Activated naive CD4-positive, alpha-beta T cell treated with anti-CD3 and anti-CD28 coated beads, Interleukin-2, amount 10 ng/mL, durations not matched to agents 7 days and 5 days (primary cell): Measurements from ENCODE around the gene C4BPA.

Source experiments
- CTCF ChIA-PET: fragments of 350-600 bp; sonication (Branson Sonifier 250); formaldehyde crosslinking; loops from one replicate; lab custom pipeline; 2021; ENCODE audit warnings: antibody characterized with exemption; lab: Charles Lee
- DNase-seq: peaks from one replicate; pipeline ENCODE4 v3.0.0-alpha.2; 2020
- H3K27ac Mint-ChIP-seq: one replicate; pipeline ENCODE4 v1.8.0; 2021; ENCODE audit warnings: mild to moderate bottlenecking, moderate library complexity, mixed read lengths
- H3K27me3 Mint-ChIP-seq: one replicate; pipeline ENCODE4 v1.8.0; 2021; ENCODE audit warnings: mild to moderate bottlenecking, mixed read lengths
- H3K36me3 Mint-ChIP-seq: one replicate; pipeline ENCODE4 v1.8.0; 2021; ENCODE audit warnings: mixed read lengths
- H3K4me1 Mint-ChIP-seq: one replicate; pipeline ENCODE4 v1.8.0; 2021; ENCODE audit warnings: mixed read lengths
- H3K4me3 Mint-ChIP-seq: one replicate; pipeline ENCODE4 v1.8.0; 2021; ENCODE audit warnings: mild to moderate bottlenecking, moderate library complexity, mixed read lengths
- H3K9me3 Mint-ChIP-seq: one replicate; pipeline ENCODE4 v1.8.0; 2021; ENCODE audit warnings: mixed read lengths

Gene C4BPA

GRCh38 chr1:207084232-207084631 is 19.8 kb upstream of the C4BPA start:
- Mint-ChIP-seq H3K4me3 (no peak overlapping the region), H3K36me3 (no peaks in the 10 kb centered on the region), H3K9me3 (no peaks in the 10 kb centered on the region), H3K4me1 (peaks cover 29% of the 10 kb centered on the region), H3K27me3 (peaks cover 17% of the 10 kb centered on the region), H3K27ac (no peak overlapping the region)
- no peak for DNase-seq
- CTCF ChIA-PET: interaction anchor here (0.6 to 5.4 kb wide), 15 partner anchors 9 to 417 kb away, joined by 3 to 84 read pairs (median 4); partner anchors contain the start of gene CD55

DNA sequence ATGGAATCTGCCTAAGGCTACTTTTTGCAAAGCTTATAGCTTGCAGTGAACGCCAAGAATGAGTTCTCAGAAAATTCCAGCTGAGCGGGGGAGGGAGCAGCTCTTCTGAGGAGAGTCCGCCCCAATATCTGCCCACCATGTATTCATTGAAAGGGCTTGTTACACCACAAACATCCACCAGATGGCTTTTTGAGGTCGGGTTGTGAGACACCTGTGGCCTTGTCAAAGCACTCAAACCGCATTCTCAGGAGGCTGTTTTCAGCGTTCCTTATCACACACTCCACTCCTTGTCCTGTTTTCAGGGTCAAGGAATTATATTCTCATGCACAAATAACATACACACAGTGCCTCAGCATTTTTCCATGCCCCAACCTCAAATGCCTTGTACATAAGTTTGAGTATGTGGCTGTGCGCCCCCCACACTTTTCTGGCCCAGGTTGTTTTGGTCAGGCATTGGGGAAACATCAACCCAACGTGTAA is 19.3 kb upstream of the C4BPA start:
- H3K9me3 Mint-ChIP-seq: no peaks in the 10 kb centered on the region
- H3K4me1 Mint-ChIP-seq: peaks cover 34% of the 10 kb centered on the region
- no peak overlapping the region for H3K27ac Mint-ChIP-seq
- DNase-seq: peak; percentile 68
- CTCF ChIA-PET: interaction anchor here (0.6 to 5.4 kb wide), 14 partner anchors 10 to 417 kb away, joined by 3 to 84 read pairs (median 5); partner anchors contain the start of gene CD55
- H3K36me3 Mint-ChIP-seq: no peaks in the 10 kb centered on the region
- H3K4me3 Mint-ChIP-seq: no peak overlapping the region
- peaks cover 13% of the 10 kb centered on the region for H3K27me3 Mint-ChIP-seq

- Mint-ChIP-seq H3K4me1 (peaks cover 41% of the 10 kb centered on the region), H3K4me3 (no peak overlapping the region), H3K9me3 (no peaks in the 10 kb centered on the region), H3K36me3 (no peaks in the 10 kb centered on the region), H3K27me3 (peaks cover 12% of the 10 kb centered on the region), H3K27ac (no peak overlapping the region)
- DNase-seq: no peak
- CTCF ChIA-PET: interaction anchor here (5.4 kb wide), 1 partner anchor 320 kb away, joined by 84 read pairs; no protein-coding TSS in a partner anchor
Measured at GRCh38 chr1:207085887-207086286, 18.1 kb upstream of the C4BPA start.

DNA sequence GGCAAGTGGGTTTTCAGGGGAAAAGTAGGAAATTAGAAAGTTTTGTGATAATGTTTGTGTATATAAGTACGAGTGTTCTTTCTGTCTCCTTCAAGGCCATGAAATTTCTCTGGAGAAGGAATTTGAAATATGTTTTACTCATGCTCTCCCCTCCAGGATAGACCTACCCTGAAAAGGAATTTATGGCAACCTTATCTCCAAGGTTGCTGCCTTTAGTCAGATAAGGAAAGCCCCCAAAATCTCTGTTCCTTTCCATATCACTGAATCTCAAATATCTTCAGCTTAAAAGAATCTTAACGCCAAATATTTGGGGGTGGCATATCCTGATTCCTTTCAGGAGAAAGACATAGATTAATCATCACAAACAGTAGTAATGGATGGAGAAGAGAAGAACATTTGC is 15.9 kb upstream of the C4BPA start:
- Mint-ChIP-seq H3K36me3 (no peaks in the 10 kb centered on the region), H3K4me1 (peaks cover 48% of the 10 kb centered on the region), H3K9me3 (no peaks in the 10 kb centered on the region), H3K4me3 (no peak overlapping the region), H3K27ac (peak overlapping the region; percentile 90), H3K27me3 (peaks cover 11% of the 10 kb centered on the region)
- CTCF ChIA-PET: interaction anchor here (1.7 kb wide), 1 partner anchor 317 kb away, joined by 13 read pairs; no protein-coding TSS in a partner anchor
- no peak for DNase-seq

- peak; percentile 58 for DNase-seq
- Mint-ChIP-seq H3K27me3 (peaks cover 7% of the 10 kb centered on the region), H3K9me3 (no peaks in the 10 kb centered on the region), H3K4me3 (peak within 1 kb of the TSS; percentile 67), H3K36me3 (no peaks in the 10 kb centered on the region), H3K4me1 (peaks cover 48% of the 10 kb centered on the region), H3K27ac (peak within 1 kb of the TSS; percentile 90)
- CTCF ChIA-PET: interaction anchor here (0.9 to 1.7 kb wide), 5 partner anchors 11 to 492 kb away, joined by 3 to 13 read pairs (median 4); partner anchors contain the start of gene PFKFB2
Measured at GRCh38 chr1:207088701-207089626, 15.1 kb upstream of the C4BPA start, which contains the start of gene C4BPB. C4BPB (plus strand) TSS chr1:207088860; CDS start chr1:207089532, 672 bp downstream.

GRCh38 chr1:207089627-207090355 is 14.2 kb upstream of the C4BPA start:
- peaks cover 42% of the 10 kb centered on the region for H3K4me1 Mint-ChIP-seq
- H3K9me3 Mint-ChIP-seq: no peaks in the 10 kb centered on the region
- H3K4me3 Mint-ChIP-seq: peak overlapping the region; percentile 67
- peaks cover 3% of the 10 kb centered on the region for H3K27me3 Mint-ChIP-seq
- H3K36me3 Mint-ChIP-seq: no peaks in the 10 kb centered on the region
- CTCF ChIA-PET: interaction anchor here (0.9 to 1.7 kb wide), 5 partner anchors 11 to 491 kb away, joined by 3 to 13 read pairs (median 4); partner anchors contain the start of gene PFKFB2
- DNase-seq: no peak
- peak overlapping the region; percentile 90 for H3K27ac Mint-ChIP-seq

DNA sequence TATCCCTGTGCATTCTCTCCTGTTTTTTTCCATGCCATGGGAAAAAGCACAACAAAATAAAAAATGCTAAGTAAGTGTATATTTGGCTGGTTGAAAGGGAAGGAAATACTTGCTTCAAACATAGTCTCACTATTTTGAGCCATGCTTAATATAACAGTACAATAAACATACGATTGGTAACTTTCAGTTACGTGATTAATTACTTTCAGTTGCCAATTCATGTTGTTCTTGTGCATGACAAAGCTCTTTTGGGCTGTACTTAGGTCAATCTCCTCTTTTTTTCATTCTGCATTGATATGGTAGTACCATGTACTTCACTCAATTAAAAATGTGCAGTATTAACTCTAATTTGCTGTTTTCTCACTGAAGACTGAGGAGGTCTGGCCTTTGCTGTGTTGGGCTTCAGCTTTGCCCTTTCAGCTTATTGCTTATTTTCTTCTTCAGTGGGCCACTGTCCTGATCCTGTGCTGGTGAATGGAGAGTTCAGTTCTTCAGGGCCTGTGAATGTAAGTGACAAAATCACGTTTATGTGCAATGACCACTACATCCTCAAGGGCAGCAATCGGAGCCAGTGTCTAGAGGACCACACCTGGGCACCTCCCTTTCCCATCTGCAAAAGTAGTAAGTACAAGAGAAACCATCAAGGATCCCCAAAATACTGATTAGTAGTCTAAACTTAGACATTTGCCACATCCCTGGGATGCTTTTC is 12.7 kb upstream of the C4BPA start:
- Mint-ChIP-seq H3K36me3 (peaks cover 1% of the 10 kb centered on the region), H3K9me3 (no peaks in the 10 kb centered on the region), H3K27ac (no peak overlapping the region), H3K4me3 (no peak overlapping the region), H3K4me1 (peaks cover 33% of the 10 kb centered on the region), H3K27me3 (no peaks in the 10 kb centered on the region)
- CTCF ChIA-PET: no interaction called here
- no peak for DNase-seq

DNA sequence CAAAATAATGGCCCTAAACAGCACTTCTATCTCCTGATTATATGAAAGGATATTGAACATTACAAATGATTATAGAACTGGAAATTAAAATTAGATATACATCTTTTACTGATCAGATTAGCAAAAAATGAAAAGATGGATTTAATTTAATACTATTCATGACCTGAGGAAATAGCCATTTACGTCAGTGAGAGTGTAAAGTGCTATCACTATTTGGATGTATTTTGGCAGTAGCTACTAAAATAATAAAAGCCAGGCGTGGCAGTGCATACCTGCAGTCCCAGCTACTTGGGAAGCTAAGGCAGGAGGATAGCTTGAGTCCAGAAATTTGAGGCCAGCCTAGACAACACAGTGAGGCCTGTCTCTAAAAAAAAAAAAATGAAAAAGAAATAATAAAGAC is 10.1 kb upstream of the C4BPA start:
- Mint-ChIP-seq H3K36me3 (peaks cover 6% of the 10 kb centered on the region), H3K4me1 (peaks cover 34% of the 10 kb centered on the region), H3K9me3 (peaks cover 3% of the 10 kb centered on the region), H3K27ac (no peak overlapping the region), H3K4me3 (no peak overlapping the region), H3K27me3 (no peaks in the 10 kb centered on the region)
- DNase-seq: no peak
- CTCF ChIA-PET: no interaction called here

- CTCF ChIA-PET: interaction anchor here (1.0 kb wide), 1 partner anchor 224 kb away, joined by 6 read pairs; the partner anchor contains the start of gene CD55
- peaks cover 3% of the 10 kb centered on the region for H3K9me3 Mint-ChIP-seq
- peak overlapping the region; percentile 64 for H3K27ac Mint-ChIP-seq
- no peak overlapping the region for H3K4me3 Mint-ChIP-seq
- peaks cover 8% of the 10 kb centered on the region for H3K36me3 Mint-ChIP-seq
- H3K4me1 Mint-ChIP-seq: peaks cover 12% of the 10 kb centered on the region
- no peaks in the 10 kb centered on the region for H3K27me3 Mint-ChIP-seq
- DNase-seq: peak; percentile 29
Measured at GRCh38 chr1:207097871-207098324, 6.1 kb upstream of the C4BPA start.

GRCh38 chr1:207101720-207102119 is 2.3 kb upstream of the C4BPA start:
- CTCF ChIA-PET: no interaction called here
- no peak overlapping the region for H3K27ac Mint-ChIP-seq
- peaks cover 3% of the 10 kb centered on the region for H3K9me3 Mint-ChIP-seq
- peaks cover 8% of the 10 kb centered on the region for H3K27me3 Mint-ChIP-seq
- DNase-seq: no peak
- H3K4me3 Mint-ChIP-seq: no peak overlapping the region
- peaks cover 10% of the 10 kb centered on the region for H3K4me1 Mint-ChIP-seq
- H3K36me3 Mint-ChIP-seq: peaks cover 6% of the 10 kb centered on the region

GRCh38 chr1:207102146-207102545 is 1.9 kb upstream of the C4BPA start:
- CTCF ChIA-PET: no interaction called here
- peaks cover 3% of the 10 kb centered on the region for H3K9me3 Mint-ChIP-seq
- no peak for DNase-seq
- no peak overlapping the region for H3K27ac Mint-ChIP-seq
- peaks cover 8% of the 10 kb centered on the region for H3K27me3 Mint-ChIP-seq
- H3K4me1 Mint-ChIP-seq: peaks cover 10% of the 10 kb centered on the region
- no peak overlapping the region for H3K4me3 Mint-ChIP-seq
- H3K36me3 Mint-ChIP-seq: peaks cover 6% of the 10 kb centered on the region

DNA sequence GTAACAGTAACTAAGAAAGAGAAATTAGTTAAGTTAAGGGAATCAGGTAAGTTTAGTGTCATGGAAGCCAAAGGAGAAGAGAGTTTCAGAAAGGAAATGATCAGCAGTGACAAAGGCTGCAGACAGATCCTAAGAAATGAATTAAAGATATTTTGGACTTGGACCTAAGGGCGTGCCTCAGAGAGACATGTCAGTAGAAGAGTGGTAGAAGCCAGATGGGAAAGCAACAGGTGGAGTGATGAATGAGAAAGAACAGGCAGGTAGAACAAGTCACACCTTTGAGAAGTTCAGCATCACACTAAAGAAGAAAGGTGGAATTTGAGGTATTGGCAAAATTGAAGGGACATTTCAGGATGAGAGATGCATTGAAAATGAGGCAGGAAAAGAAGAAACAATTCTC is 1.4 kb upstream of the C4BPA start:
- Mint-ChIP-seq H3K9me3 (peaks cover 3% of the 10 kb centered on the region), H3K4me1 (peaks cover 6% of the 10 kb centered on the region), H3K4me3 (no peak overlapping the region), H3K27ac (no peak overlapping the region), H3K27me3 (peaks cover 8% of the 10 kb centered on the region), H3K36me3 (peaks cover 4% of the 10 kb centered on the region)
- CTCF ChIA-PET: no interaction called here
- DNase-seq: no peak

GRCh38 chr1:207109004-207109403 is 5.0 kb downstream of the C4BPA start:
- Mint-ChIP-seq H3K4me3 (no peak overlapping the region), H3K27me3 (peaks cover 23% of the 10 kb centered on the region), H3K36me3 (no peaks in the 10 kb centered on the region), H3K27ac (no peak overlapping the region), H3K9me3 (no peaks in the 10 kb centered on the region), H3K4me1 (no peaks in the 10 kb centered on the region)
- CTCF ChIA-PET: no interaction called here
- DNase-seq: no peak
